Suppressor macrophage treated with lipopolysaccharide for 1 hour (primary cell): ENCODE results near the gene SLBP.

ENCODE experiments used
- DNase-seq, 3 donors: peaks; one replicate each; pipeline ENCODE4 v3.0.0-alpha.2; 2020 to 2022

SLBP gene

GRCh38 chr4:1748465-1748995 is 36.4 kb upstream of the SLBP start:
- DNase-seq = peak; percentile 69 to 90 (median 84)

GRCh38 chr4:1747603-1747967 is 35.5 kb upstream of the SLBP start:
- no peak for DNase-seq

- DNase-seq = no peak
Observed at GRCh38 chr4:1746919-1747602, 34.9 kb upstream of the SLBP start.

GRCh38 chr4:1746265-1746691 is 34.2 kb upstream of the SLBP start:
- DNase-seq = peak; percentile 77 to 88 (median 81)

DNA sequence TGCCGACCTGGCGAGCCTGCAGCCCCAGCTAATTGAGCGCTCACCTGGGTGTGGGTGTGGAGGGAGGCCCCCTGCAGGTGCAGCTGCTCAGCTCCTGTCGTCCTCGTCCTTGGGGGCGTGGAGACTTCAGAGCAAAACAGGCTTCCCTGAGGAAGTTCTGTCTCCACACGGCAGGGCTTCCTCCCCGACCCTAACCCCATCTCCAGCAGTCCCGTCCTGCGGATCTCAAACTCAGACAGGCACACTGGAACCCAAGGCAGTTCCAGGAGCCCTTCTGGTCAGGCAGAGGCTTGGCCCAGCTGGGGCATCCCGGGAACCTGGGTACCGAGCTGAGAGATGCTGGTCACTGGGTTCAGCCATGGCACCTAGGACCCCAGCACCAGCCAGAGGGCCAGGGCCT is 33.6 kb upstream of the SLBP start:
- DNase-seq = no peak

DNA sequence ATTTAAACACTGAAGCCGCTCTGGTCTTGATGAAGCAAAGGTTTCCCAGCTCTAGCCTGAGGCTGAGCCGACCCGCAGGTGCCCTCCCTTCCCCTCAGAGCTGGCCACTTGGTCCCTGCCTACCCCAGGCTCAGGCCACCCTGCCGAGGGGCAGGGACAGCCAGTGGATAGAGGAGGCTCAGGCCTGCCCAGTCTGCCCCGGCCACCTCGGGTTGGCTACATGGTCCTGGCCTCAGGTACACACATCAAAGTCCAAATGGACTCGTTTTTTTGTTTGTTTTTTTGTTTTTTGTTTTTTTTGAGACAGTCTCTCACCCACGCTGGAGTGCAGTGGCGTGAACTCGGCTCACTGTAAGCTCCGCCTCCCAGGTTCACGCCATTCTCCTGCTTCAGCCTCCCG is 33.0 kb upstream of the SLBP start:
- DNase-seq = no peak

DNA sequence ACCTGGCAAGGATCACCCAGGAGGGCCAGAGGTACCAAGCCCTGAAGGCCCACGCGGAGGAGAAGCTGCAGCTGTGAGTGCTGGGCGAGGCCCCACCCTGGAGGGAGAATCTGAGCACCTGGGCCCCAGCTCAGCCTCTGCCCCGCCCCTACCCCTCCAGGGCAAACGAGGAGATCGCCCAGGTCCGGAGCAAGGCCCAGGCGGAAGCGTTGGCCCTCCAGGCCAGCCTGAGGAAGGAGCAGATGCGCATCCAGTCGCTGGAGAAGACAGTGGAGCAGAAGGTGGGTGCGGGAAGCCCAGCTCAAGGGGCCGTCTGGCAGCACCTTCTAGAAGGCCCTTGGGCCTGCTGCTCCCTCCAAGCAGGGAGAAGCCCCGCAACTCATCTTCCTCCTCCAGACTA is 32.4 kb upstream of the SLBP start:
- DNase-seq = no peak

DNA sequence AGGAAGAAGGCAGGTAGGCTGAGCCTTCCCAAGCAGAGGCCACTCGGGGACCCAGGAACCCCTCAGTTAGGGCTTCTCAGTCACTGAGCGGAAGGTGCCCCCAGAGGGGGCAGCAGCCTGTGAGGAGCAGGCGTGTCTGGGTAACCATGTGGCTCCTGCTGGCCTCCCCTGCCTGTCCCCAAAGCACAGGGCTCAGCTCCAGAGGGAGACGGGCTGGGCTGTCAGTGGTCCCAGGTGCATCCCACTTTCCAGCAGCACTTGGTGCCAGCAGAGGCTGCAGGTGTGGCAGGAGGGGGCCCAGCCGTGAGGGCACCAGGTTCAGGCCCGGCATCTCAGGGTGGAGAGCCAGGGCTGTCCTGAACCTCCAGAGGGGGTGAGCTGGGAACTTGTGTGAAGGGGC is 31.9 kb upstream of the SLBP start:
- DNase-seq = no peak

DNA sequence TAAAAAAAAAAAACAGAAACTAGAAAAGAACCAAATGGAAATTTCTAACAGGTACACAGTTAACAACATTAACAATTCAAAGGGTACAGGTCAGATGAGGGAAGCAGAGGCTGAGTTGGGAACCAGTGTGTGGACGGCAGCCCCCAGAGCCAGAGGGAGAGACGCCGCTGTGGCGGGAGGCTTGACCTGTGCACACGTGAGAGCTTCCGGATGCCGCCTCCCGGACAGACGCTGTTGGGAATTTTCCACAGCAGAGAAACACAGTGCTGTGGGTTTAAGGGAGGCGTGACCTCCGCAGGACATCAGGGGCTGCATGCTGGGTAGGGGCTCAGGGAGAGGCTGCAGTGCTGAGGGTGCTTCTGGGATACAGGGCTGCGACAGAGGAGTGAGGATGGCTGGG is 31.4 kb upstream of the SLBP start:
- DNase-seq = no peak

- DNase-seq = no peak
Observed at GRCh38 chr4:1741208-1741607, 29.1 kb upstream of the SLBP start.

DNA sequence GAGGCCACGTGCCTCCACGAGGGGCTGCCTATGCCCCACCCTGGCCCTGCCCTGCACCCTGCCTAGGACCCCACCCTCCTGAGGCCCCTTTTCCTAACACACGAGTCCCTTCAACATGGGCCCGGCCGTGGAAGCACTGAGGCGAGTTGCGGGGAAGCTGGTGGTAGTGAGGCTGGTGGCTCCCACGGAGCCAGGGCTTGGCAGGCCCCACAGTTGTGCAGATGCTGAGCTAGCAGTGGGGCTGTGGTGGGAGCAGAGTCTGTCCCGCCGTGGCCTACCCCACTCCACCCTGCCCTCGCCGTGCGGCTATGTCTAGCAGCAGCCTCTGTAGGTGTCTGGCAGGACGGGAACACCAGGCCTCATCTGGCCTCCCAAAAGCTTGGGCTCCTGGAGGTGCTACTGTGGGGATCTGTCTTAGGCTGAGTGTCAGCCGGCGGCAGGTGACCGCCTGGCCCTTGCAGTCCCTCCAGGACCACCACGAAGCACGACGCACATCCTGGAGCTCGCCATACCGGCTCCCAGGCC is 28.0 kb upstream of the SLBP start:
- no peak for DNase-seq

DNA sequence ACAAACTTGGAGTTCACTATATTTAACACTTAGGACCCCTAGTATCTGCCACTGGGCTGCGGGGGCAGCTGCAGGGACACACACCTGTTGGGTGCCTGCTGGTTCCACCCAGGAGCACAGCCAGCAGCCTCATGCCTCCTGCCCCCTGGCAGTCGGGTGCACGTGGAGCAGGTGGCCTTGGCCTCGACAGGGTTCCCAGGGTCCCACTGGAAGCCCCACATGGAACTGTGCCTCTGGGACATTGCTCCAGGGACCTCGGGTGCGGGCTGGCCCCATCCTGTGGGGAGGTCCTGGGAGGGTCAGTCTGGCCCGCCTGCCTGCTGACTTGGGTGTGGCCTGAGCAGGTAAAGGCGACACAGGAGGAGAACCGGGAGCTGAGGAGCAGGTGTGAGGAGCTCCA is 27.2 kb upstream of the SLBP start:
- no peak for DNase-seq

DNA sequence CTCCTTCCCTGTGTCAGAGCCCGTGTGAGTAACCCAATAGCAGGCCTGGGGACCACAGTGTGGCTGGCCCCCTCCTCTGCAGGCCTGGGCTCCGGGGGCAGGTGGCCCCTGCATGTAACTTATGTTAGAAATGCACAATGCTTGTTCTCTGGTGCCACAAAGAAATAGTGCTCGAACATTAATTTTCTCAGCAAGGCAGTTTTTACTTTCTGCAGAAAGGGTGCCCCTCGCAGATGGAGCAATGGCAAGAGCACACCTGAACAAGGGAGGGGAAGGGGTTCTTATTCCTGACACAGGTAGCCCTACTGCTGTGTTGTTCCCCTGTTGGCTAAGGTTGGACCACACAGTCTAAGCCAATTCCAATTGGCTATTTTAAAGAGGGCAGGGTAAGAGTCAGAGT is 26.3 kb upstream of the SLBP start:
- DNase-seq = no peak

DNA sequence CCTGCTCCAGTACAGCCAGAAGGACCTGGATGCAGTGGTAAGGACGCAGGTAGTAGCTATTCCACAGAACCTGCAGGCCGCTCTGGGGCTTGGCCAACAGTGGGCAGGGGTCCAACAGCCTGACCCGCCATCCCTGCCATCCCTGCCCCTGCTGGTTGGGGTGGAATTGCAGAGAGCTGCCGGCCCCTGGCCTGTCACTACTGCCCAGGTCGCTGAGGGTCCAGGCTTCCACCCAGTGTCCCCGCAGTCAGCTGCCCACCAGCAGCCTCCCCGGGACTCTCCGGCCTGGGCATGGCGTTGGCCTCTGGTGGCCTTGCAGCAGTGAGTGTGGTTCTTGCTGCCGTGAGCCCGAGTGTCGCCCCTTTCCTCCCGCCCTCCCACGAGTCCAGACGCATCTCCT is 25.5 kb upstream of the SLBP start:
- no peak for DNase-seq

DNA sequence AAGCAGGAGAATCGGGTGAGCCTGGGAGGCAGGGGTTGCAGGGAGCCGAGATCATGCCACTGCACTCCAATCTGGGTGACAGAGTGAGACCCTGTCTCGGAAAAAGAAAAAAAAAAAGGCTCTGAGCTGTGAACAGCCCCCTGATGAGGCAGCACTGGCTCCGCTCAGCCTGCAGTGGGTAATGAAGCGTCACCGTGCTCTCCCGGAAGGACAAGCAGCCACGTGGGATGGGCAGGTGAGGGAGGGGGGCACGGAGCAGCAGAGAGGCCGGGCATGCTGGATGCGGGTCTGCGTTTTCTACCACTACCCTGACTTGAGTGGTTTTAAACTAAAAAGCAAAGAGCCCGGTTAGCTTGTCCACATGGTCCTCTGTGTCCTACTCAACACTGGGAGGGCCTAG is 24.7 kb upstream of the SLBP start:
- DNase-seq = no peak

DNA sequence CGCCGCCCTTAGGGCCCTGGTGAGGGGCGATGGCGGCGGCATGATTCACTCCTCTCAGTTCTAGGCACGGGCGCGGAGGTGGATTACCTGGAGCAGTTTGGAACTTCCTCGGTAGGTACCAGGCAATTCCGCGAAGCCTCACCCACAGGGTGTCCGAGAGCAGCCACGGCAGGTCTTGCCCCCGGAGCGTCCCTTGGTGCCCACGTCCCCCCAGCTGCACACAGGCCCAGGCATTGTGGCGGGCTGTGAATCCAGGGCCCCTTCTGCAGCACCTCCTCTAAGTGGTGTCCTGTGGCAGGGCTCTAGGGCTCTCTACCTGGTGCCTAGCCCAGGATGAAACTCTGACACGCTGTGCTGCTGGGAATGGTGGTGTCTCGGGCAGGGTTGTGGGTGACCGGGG is 23.1 kb upstream of the SLBP start:
- no peak for DNase-seq

DNA sequence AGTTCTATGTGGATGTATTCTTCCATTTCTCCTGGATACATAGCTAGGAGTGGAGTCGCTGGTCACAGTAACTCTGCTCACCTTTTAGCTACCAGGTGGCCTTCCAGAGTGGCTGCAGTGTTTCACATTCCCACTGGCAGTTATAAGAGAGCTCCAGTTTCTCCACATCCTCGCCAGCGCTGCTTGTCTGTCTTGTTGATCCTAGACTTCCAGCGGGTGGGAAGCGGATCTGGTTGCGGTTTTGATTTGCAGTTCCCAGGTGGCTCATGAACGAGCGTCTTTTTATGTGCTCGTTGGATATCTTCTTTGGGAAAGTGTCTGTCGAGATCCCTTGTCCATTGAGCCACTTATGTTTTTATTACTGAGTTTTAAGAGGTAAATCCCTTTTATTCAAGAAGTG is 20.8 kb upstream of the SLBP start:
- no peak for DNase-seq

DNA sequence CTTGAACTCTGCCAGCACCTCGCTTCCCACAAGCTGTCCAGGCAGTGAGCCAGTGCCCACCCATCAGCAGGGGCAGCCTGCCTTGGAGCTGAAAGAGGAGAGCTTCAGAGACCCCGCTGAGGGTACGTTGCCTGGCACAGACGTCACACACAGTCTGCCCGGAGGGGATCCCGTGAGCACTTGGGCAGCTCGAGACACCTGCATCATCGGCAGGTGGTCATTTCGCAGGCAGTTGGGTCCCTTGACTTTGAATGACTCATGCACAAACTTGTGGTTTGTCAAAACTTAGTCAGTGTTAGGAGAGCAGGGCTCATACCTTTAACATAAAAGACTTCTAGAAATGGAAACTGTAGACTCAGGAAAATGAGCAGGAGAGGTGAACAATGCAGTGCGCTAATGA is 19.1 kb upstream of the SLBP start:
- DNase-seq = no peak

- DNase-seq = no peak
Observed at GRCh38 chr4:1730532-1731135, 18.5 kb upstream of the SLBP start.

- DNase-seq = no peak
Observed at GRCh38 chr4:1728061-1728980, 16.2 kb upstream of the SLBP start.

GRCh38 chr4:1727117-1728031 is 15.3 kb upstream of the SLBP start:
- peak; percentile 79 to 88 (median 82) for DNase-seq
